HEK293 (cell line): ENCODE data around the gene NDUFS1.

Experiments used
- CTCF ChIA-PET: fragments of 350-600 bp; formaldehyde crosslinking; extraction: SDS; loops from one replicate; lab custom pipeline; 2021; ENCODE audit warnings: antibody characterized with exemption; lab: Yijun Ruan, JAX
- POLR2A ChIA-PET: fragments of 300-600 bp; formaldehyde crosslinking; extraction: SDS; loops from one replicate; lab custom pipeline; 2020; ENCODE audit warnings: antibody characterized with exemption, inconsistent platforms; lab: Yijun Ruan, JAX
- H3K27ac ChIP-seq: fragments of 200-500 bp; sonication (Bioruptor generic); 2 replicates; pipeline ENCODE4 v1.5.1; 2014; ENCODE audit warnings: low read depth, low read length, control low read depth, inconsistent platforms; ENCODE audit errors: extremely low read depth
- H3K36me3 ChIP-seq, 2 experiments: fragments of 200-500 bp in 1 of 2; sonication (Bioruptor generic) in 1 of 2; 1 replicate in 1 of 2; 2 replicates in 1 of 2; pipeline ENCODE4 v1.5.1; 2014 to 2017; ENCODE audit warnings: inconsistent platforms in 2 of 2, low read length in 2 of 2; ENCODE audit not compliant: control insufficient read depth in 2 of 2, insufficient read depth in 1 of 2
- H3K4me1 ChIP-seq: fragments of 200-500 bp; sonication (Bioruptor generic); 2 replicates; pipeline ENCODE4 v1.5.1; 2014; ENCODE audit warnings: mild to moderate bottlenecking, low read length, inconsistent platforms; ENCODE audit not compliant: control insufficient read depth, insufficient read depth
- H3K4me3 ChIP-seq: 2 replicates; pipeline ENCODE4 v1.5.1; 2011; ENCODE audit warnings: low read depth, mild to moderate bottlenecking, control low read depth, low read length, moderate library complexity
- H3K9me3 ChIP-seq: fragments of 200-500 bp; sonication (Bioruptor generic); 2 replicates; pipeline ENCODE4 v1.5.1; 2014; ENCODE audit warnings: low read depth, low read length, inconsistent platforms; ENCODE audit not compliant: control insufficient read depth, insufficient read depth
- GFI1B ChIP-seq: fragments of 450-650 bp; formaldehyde crosslinking; IDR thresholded peaks from 2 replicates; pipeline ENCODE4 v1.5.1; 2016; ENCODE audit warnings: missing biosample characterization, missing genetic modification characterization
- ZNF10 ChIP-seq: fragments of 450-650 bp; formaldehyde crosslinking; IDR thresholded peaks from 2 replicates; pipeline ENCODE4 v1.5.1; 2017; ENCODE audit warnings: missing biosample characterization, missing genetic modification characterization
- ZNF132 ChIP-seq: fragments of 450-650 bp; formaldehyde crosslinking; IDR thresholded peaks from 2 replicates; pipeline ENCODE4 v1.5.1; 2017; ENCODE audit warnings: missing biosample characterization, missing genetic modification characterization, borderline replicate concordance
- ZNF146 ChIP-seq: fragments of 450-650 bp; formaldehyde crosslinking; IDR thresholded peaks from 2 replicates; pipeline ENCODE4 v1.5.1; 2016; ENCODE audit warnings: missing biosample characterization, missing genetic modification characterization
- ZNF155 ChIP-seq: fragments of 450-650 bp; formaldehyde crosslinking; IDR thresholded peaks from 2 replicates; pipeline ENCODE4 v1.5.1; 2016; ENCODE audit warnings: missing biosample characterization, missing genetic modification characterization
- ZNF157 ChIP-seq: fragments of 450-650 bp; formaldehyde crosslinking; IDR thresholded peaks from 2 replicates; pipeline ENCODE4 v1.5.1; 2016; ENCODE audit warnings: missing biosample characterization, missing genetic modification characterization
- ZNF221 ChIP-seq: fragments of 450-650 bp; formaldehyde crosslinking; IDR thresholded peaks from 2 replicates; pipeline ENCODE4 v1.5.1; 2017; ENCODE audit warnings: missing biosample characterization, missing genetic modification characterization, borderline replicate concordance
- ZNF239 ChIP-seq: fragments of 450-650 bp; formaldehyde crosslinking; IDR thresholded peaks from 2 replicates; pipeline ENCODE4 v1.5.1; 2016; ENCODE audit warnings: missing biosample characterization, missing genetic modification characterization
- ZNF423 ChIP-seq: fragments of 450-650 bp; formaldehyde crosslinking; IDR thresholded peaks from 2 replicates; pipeline ENCODE4 v1.5.1; 2016; ENCODE audit warnings: missing biosample characterization, missing genetic modification characterization
- ZNF510 ChIP-seq: fragments of 450-650 bp; formaldehyde crosslinking; IDR thresholded peaks from 2 replicates; pipeline ENCODE4 v1.5.1; 2018; ENCODE audit warnings: mild to moderate bottlenecking, missing genetic modification characterization, missing biosample characterization; ENCODE audit not compliant: insufficient replicate concordance
- ZNF529 ChIP-seq: fragments of 450-650 bp; formaldehyde crosslinking; IDR thresholded peaks from 2 replicates; pipeline ENCODE4 v1.5.1; 2017; ENCODE audit warnings: missing genetic modification characterization, missing biosample characterization; ENCODE audit not compliant: insufficient replicate concordance
- ZNF571 ChIP-seq: fragments of 450-650 bp; formaldehyde crosslinking; IDR thresholded peaks from 2 replicates; pipeline ENCODE4 v1.5.0; 2017; ENCODE audit warnings: missing biosample characterization, missing genetic modification characterization
- ZNF610 ChIP-seq: fragments of 450-650 bp; formaldehyde crosslinking; IDR thresholded peaks from 2 replicates; pipeline ENCODE4 v1.5.1; 2016; ENCODE audit warnings: missing biosample characterization, missing genetic modification characterization, borderline replicate concordance
- ZNF654 ChIP-seq: fragments of 450-650 bp; formaldehyde crosslinking; IDR thresholded peaks from 2 replicates; pipeline ENCODE4 v1.5.1; 2016; ENCODE audit warnings: low read depth, missing biosample characterization, missing genetic modification characterization
- ZNF76 ChIP-seq: fragments of 450-650 bp; formaldehyde crosslinking; IDR thresholded peaks from 2 replicates; pipeline ENCODE4; 2016; ENCODE audit warnings: low read depth, missing biosample characterization, missing genetic modification characterization, borderline replicate concordance
- ZSCAN23 ChIP-seq: fragments of 450-650 bp; formaldehyde crosslinking; IDR thresholded peaks from 2 replicates; pipeline ENCODE4 v1.5.1; 2016; ENCODE audit warnings: missing biosample characterization, missing genetic modification characterization
- TF ChIP-seq, protein P1 (sequence below): IDR thresholded peaks from 2 replicates; pipeline ENCODE4 v1.6.1; 2011; ENCODE audit warnings: mild to moderate bottlenecking, low read depth, low read length, borderline replicate concordance
- TF ChIP-seq, protein P2 (sequence below): fragments of 450-650 bp; formaldehyde crosslinking; IDR thresholded peaks from 2 replicates; pipeline ENCODE4 v1.5.1; 2016; ENCODE audit warnings: missing biosample characterization, missing genetic modification characterization

Gene NDUFS1

DNA sequence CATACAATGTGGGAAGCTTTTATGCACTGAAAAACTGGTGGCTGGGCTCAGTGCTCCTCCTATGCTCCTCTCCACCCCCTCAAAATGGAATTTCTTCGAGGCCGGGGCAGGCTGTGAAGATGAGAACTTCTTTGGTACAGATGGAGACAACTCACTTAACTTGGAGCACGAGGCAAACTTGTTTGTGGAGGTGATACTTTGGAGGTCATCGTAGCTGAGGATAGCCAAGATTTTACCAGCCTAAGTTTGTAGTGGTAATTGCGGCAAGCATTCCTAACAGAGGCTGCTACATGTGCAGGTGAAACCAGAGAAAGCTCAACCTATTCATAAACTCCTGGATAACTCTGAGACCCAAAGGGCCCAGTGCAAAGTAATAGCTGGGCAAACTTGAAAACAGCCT lies 13.6 kb downstream of the NDUFS1 start (continued):
- no peak for TF ChIP-seq ZNF10 (tag by site-specific recombination)
- no peak for TF ChIP-seq ZNF221 (tag by site-specific recombination)
- no peak for TF ChIP-seq ZNF423 (tag by site-specific recombination)

DNA sequence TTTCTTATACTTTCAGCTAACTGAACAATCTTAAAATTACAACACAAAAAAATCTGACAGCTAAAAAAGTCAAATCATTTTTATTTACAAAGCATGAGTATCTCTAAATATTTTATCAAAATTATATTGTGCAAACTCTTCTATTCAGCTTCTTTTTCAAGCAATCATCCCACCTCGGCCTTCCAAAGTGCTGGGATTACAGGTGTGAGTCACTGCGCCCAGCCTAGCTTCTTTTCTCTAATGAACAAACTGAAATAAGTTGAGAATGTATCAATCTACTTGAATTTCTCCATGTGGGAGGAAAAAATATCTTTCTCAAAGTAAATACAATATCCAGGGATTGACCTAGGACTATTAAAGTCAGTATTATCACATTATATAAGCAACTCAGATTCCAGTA lies 14.9 kb downstream of the NDUFS1 start:
- Histone ChIP-seq H3K4me1 (no peaks in the 10 kb centered on the region), H3K27ac (no peak overlapping the region), H3K36me3 (peaks cover 88 to 94% of the 10 kb centered on the region in 2 experiments), H3K9me3 (no peaks in the 10 kb centered on the region), H3K4me3 (no peak overlapping the region)
- CTCF ChIA-PET: no interaction called here
- no peak for TF ChIP-seq ZSCAN23 (tag by site-specific recombination)
- TF ChIP-seq, protein P1, sequence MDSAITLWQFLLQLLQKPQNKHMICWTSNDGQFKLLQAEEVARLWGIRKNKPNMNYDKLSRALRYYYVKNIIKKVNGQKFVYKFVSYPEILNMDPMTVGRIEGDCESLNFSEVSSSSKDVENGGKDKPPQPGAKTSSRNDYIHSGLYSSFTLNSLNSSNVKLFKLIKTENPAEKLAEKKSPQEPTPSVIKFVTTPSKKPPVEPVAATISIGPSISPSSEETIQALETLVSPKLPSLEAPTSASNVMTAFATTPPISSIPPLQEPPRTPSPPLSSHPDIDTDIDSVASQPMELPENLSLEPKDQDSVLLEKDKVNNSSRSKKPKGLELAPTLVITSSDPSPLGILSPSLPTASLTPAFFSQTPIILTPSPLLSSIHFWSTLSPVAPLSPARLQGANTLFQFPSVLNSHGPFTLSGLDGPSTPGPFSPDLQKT: no peak
- TF ChIP-seq ZNF510 (tag by site-specific recombination): no peak
- TF ChIP-seq ZNF146: no peak
- POLR2A ChIA-PET: no interaction called here

DNA sequence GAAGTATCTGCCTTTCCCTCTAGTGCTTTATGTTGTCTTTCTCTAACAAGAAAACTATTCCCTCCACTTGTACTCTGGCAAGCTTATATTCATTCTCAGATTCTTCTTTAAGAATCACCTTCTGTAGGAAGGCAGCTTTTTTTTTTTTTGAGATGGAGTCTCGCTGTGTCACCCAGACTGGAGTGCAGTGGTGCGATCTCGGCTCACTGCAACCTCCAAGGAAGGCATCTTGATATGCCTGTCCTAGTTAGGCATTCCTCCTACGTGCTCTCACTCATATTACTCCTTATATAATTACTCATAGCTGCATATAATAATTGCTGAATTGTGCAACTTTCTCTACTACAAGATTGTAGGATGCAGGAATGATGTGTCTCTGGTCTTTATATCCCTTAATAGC lies 15.8 kb downstream of the NDUFS1 start:
- CTCF ChIA-PET: interaction anchor here (1.1 to 1.2 kb wide), 2 partner anchors 16 to 374 kb away, joined by 4 read pairs; no protein-coding TSS in a partner anchor
- POLR2A ChIA-PET: no interaction called here
- H3K9me3 ChIP-seq: no peaks in the 10 kb centered on the region
- H3K4me1 ChIP-seq: no peaks in the 10 kb centered on the region
- no peak overlapping the region for H3K4me3 ChIP-seq
- no peak overlapping the region for H3K27ac ChIP-seq
- H3K36me3 ChIP-seq: peaks cover 91 to 93% of the 10 kb centered on the region in 2 experiments
- TF ChIP-seq, protein P2, sequence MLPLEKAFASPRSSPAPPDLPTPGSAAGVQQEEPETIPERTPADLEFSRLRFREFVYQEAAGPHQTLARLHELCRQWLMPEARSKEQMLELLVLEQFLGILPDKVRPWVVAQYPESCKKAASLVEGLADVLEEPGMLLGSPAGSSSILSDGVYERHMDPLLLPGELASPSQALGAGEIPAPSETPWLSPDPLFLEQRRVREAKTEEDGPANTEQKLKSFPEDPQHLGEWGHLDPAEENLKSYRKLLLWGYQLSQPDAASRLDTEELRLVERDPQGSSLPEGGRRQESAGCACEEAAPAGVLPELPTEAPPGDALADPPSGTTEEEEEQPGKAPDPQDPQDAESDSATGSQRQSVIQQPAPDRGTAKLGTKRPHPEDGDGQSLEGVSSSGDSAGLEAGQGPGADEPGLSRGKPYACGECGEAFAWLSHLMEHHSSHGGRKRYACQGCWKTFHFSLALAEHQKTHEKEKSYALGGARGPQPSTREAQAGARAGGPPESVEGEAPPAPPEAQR (tag by site-specific recombination): no peak
- TF ChIP-seq ZNF157 (tag by site-specific recombination): no peak
- no peak for TF ChIP-seq ZNF155 (tag by site-specific recombination)
- no peak for TF ChIP-seq ZSCAN23 (tag by site-specific recombination)
- TF ChIP-seq ZNF610 (tag by site-specific recombination): no peak
- TF ChIP-seq ZNF76 (tag by site-specific recombination): no peak
- no peak for TF ChIP-seq ZNF132 (tag by site-specific recombination)
- no peak for TF ChIP-seq GFI1B (tag by site-specific recombination)
- no peak for TF ChIP-seq ZNF571 (tag by site-specific recombination)
- TF ChIP-seq ZNF239 (tag by site-specific recombination): no peak

DNA sequence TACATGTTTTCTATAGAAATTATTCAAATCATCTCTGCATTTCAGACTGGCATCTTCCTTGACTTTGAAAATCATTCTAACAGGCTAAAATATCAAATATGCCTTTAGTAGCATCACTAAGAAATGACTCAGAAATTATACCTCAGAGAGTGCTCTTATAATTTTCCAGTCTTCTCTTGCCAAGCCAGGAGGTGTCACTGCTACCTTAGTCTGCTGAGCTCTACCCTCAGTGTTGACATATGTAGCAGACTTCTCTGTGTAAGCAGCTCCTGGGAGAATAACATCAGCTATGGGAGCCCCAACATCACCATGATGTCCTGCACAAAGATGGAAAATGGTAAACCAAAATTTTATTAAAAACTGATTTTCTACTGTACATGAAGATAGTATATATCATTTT lies 31.6 kb downstream of the NDUFS1 start:
- TF ChIP-seq ZNF654 (tag by site-specific recombination) (peak; percentile 17; the same call in 1 of the 2 replicates), ZNF529 (tag by site-specific recombination) (no peak)
- ChIA-PET CTCF (interaction anchor here (0.7 to 1.4 kb wide), 4 partner anchors 16 to 136 kb away, joined by 3 to 4 read pairs (median 4); no protein-coding TSS in a partner anchor), POLR2A (no interaction called here)

More for the DNA sequence above, 31.6 kb downstream of the NDUFS1 start:
- Histone ChIP-seq H3K9me3 (no peaks in the 10 kb centered on the region), H3K4me3 (no peak overlapping the region), H3K4me1 (no peaks in the 10 kb centered on the region), H3K36me3 (peaks cover 86 to 89% of the 10 kb centered on the region in 2 experiments), H3K27ac (no peak overlapping the region)
